Right ventricle myocardium superior (tissue), 1 donor: ENCODE data around the gene IGSF1. TPM values are rescaled to one million over a fixed set of nuclear protein-coding genes. Genes with fewer than 3 reads are reported as not detected.

Experiments
- total RNA-seq: library from RNA; stranded (reverse); fragmentation: NEBNext Ultra II Directional; extraction: Animal tissue kit (Norgen Biotek cat#: 25700); gene quantifications from one replicate; pipeline ENCODE4 v1.2.1, GENCODE V29; 2021
- donor health status: DM: no; HTN: yes; CAD: no; lungs with severe emphysema.

Gene IGSF1
- total RNA-seq, 1 donor from 2014 or later, result 4.3 TPM

Other genes with a start within 250 kb of the IGSF1 start
- not detected for gene ARHGAP36, start 231.0 kb downstream of the IGSF1 start, total RNA-seq